Dedifferentiated amniotic fluid mesenchymal stem cell (primary cell): ENCODE measurements around the gene TRMT11.
A peak's percentile ranks its signal among the peaks of the same experiment; 100 is the strongest.
"Not testable (repeated sequence)": the region's sequence is repeated elsewhere in the genome, so short reads cannot be mapped to it uniquely, and the experiment has no call there.

Experiments
- DNase-seq: peaks from one replicate; pipeline ENCODE4 v3.0.0-alpha.2; 2016; ENCODE audit errors: extremely low spot score

The TRMT11 gene

GRCh38 chr6:125956506-125957390, 29.6 kb upstream of the TRMT11 start, which contains the start of gene HINT3:
Gene HINT3 (plus strand): TSS chr6:125956770. CDS start chr6:125956978, 208 bp downstream.
- DNase-seq = peak; percentile 97

DNA sequence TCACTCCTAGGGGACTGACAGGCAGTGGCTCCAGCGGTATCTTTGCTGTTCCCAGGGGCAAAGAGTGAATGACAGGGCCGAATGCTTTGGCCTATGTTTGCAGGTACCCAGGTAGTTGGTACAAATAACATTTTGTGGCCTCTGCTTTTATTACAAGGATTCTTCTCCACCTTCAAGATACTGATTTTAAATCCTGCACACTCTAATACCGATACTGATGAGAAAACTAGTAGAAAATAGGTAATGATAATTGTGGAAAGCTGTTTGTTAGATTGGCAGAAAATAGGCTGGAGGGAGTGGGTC, 29.0 kb upstream of the TRMT11 start:
- DNase-seq = no peak

DNA sequence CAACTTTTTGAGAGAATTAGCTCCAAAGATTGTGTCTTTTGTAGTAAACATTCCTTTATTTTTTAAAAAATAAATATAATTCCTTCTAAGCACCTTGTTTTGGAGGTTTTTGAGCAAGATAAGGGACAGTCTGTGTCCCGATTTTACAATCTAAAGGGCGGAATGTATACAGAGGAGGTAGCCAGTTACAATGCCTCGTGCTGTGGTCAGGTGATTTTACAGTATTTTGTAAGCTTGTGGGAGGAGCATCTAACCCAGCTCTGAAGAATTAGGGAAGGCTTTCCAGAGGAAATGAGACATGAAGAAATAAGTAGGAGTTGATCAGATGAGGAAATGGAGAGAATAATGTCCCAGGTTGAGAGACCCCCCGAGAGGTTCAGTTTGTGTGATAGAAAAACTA, 28.5 kb upstream of the TRMT11 start:
- no peak for DNase-seq

DNA sequence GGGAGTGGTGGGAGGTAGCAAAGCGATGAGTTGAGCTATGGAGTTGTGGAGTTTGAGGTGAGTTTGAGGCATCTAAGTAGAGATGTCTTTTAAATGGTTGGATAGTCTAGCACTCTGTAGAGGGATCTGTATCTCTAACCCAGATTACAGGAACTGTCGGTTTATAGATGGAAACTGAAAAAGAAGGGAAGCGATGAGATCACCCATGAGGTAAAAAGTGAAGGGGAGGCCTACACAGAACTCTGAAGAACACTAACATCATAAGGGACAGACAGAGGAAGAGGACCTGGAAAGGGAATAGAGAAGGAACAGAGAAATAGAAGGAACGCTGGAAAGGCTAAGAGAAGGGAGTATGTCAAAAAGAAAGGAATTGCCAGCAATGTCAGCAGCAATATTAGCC, 27.3 kb upstream of the TRMT11 start:
- DNase-seq = no peak

- DNase-seq = no peak
Measured at GRCh38 chr6:125961117-125961516, 25.2 kb upstream of the TRMT11 start.

DNA sequence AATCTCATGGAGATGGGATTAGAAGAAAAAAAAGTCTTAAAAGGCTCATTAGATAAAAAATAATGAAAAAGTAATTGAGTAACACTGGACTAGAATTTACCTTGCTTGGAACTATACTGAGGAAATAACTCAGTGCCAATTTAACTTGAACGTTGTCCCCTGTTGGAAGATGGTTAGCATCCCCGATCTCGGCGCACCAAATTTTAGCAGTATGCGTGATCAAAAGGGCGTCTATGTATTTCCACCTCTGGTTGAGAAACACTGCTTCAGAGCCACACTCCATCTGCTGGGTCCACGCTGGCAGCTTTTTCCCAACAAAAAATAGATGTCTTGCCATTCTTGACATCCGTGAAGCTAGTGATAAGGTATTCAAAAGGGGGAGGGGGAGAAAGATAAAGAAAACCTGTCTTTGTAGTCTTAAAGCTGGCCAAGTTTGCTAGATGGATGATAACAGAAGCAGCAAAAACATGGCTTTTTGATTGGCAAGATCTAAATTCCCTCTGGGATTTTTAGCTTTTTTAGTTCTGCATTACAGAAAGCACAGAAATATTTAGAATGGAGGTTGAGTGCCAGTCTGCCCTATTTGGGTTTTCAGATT, 23.3 kb upstream of the TRMT11 start:
- no peak for DNase-seq

DNA sequence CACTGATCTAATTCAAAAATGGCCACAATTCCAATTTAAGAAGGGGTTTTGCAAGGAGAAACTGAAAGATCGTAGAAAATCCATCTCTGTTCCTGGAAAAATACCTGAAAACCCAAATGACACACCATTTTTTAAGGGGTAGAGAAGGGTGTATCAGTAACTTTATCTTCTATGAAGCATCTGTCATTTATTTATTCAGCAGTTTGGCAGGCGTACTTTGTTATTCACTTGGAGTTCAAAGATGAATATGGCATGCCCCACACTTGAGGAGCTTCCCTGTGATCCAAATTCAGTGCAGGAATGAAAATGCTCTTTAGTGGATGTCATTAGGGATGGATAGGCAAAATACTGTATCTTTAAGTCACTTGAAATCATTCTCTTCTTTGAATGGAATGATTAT, 22.5 kb upstream of the TRMT11 start:
- no peak for DNase-seq

- DNase-seq = no peak
Measured at GRCh38 chr6:125966569-125966968, 19.8 kb upstream of the TRMT11 start.

DNA sequence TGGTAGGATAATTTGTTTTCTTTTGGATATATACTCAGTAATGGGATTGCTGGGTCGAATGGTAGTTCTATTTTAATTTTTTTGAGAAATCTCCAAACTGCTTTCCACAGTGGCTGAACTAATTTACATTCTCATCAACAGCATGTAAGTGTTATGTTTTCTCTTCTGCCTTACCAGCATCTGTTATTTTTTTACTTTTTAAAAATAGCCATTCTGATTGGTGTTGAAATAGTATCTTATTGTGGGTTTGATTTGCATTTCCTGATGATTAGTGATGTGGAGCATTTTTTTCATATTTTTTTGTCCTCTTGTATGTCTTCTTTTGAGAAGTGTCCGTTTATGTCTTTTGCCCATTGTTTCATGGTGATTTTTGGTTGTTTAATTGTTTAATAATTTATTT, 17.8 kb upstream of the TRMT11 start:
- no peak for DNase-seq

DNA sequence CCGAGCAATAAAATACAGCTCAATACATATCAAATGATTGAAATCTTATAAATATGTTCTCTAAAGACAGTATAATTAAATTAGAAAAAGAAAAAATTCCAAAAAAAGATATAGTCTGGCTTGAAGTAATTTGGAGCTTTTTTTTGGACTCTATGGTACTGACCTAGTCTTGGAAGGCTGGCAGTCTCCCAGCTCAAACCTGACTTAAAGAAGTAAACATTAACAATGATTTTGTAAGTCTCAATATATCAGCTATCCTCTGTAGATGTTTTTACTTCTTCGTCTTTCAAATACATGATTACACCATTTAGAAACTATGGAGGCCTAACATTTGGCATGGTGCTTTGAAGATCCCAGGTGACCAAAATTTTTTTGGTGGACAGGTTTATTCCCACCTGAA, 15.6 kb upstream of the TRMT11 start:
- no peak for DNase-seq

GRCh38 chr6:125972478-125972877, 13.9 kb upstream of the TRMT11 start:
- not testable (repeated sequence) for DNase-seq

- DNase-seq = peak; percentile 95
Measured at GRCh38 chr6:125974214-125974866, 12.0 kb upstream of the TRMT11 start.

DNA sequence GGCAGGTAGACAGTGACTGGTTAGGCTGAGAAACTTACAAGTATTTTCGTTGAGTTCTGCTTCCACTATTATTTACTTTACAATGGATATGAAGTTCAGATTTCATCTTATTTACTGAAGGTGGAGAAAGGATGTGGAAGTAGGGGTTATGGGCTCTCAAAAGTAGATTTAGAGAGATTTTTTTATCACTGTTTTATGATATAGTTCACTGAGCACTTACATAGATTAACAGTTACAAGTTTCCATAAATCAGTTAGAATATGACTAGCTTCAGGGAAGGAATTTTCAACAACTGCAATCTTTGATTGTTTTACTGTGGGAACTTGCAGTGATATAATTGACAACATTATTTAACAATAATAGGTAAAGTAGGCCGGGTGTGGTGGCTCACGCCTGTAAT, 7.2 kb upstream of the TRMT11 start:
- DNase-seq = no peak

DNA sequence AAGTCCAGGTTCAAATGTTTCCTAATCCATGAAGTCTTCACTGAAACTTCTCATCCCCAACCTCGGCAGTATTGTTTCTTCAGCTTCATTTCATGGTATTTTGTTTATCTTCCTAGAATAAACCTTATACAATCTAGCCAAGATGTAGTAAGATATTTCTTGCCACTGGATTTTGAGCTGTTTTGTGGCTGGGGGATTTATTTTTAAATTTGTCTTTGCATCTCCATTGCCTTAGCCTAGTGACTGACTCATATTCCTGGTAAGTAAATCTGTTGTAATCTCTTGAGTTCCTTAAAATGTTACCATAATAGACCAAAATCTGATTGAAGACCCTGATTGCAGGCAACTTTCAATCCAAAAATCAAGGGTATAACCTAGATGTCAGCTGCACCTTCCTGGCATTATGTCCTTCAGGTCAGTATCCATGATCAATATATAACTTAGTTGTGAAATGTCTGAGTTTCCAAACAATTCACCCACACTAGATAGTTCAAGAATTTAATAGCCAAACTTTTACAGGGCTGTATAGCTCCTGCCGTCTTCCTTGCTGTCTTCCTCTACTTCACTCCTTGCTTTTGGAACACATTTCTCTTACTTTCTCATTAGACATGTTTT, 4.7 kb upstream of the TRMT11 start:
- no peak for DNase-seq

GRCh38 chr6:125983246-125983945, 2.9 kb upstream of the TRMT11 start:
- peak; percentile 82 for DNase-seq

- DNase-seq = peak; percentile 22
Measured at GRCh38 chr6:125984311-125984710, 2.0 kb upstream of the TRMT11 start.

- no peak for DNase-seq
Measured at GRCh38 chr6:125985522-125985921, 818 bp upstream of the TRMT11 start.

DNA sequence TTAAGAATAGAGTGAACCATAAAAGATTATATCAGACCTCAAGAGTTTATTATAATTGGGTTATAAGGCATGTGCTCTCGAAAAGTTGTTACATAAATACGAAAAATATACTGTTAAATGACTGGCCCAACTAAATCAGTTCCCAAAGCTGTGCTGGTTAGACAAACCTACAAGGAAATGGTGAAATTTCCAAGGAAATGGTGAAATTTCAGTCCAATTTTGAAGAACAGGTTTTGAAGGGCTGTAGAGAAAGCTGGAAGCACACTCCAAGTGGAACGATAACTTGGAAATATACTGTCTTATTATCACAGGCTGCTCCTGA, 400 bp upstream of the TRMT11 start:
- peak; percentile 22 for DNase-seq

DNA sequence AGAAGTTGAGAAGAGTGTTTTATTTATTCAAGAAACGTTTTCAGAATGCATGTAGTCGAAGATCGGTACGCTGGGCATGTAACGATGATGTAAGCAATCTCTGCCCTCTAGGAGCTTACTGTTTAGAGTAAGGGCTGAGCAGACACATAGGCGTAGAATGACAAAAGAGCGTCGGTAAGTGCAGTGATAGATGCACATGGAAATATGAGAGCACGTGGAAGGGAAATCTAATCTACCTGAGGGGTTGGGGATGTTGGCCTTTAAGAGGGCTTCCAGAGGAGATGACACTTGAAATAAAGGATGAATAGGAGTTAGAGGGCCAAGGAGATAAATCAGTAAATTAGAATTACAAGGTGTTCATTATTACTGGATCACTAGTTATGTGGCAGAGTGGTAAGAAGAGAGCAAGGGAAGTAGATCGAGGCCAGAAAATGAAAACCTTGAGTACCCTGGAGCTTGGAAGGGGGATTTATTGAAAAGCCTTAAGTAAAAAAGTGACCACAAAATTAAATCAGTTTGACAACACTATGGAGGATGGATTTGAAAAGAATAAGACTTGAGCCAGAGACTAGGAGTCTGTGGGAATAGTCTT, 782 bp downstream of the TRMT11 start:
- DNase-seq = no peak

DNA sequence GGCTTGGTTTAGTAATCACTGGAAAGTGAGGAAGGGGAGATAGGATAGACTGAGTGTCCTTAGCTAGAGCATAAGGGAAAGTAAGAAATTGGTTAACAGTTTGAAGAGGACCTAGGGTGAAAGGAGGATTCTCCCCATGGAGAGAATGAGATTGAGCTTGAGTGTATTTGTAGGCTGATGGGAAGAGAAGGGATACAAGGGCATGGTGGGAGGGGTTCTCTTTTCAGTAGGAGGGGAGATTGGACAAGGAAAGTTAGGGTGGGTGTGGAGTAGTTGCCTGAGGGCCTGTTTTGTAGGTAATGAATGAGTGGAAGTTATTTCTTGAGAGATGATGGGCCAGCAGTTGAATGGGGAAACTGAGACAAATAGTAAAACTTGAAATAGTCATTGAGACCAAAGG, 1.9 kb downstream of the TRMT11 start:
- DNase-seq = no peak

GRCh38 chr6:125989631-125990030, 3.3 kb downstream of the TRMT11 start:
- no peak for DNase-seq

DNA sequence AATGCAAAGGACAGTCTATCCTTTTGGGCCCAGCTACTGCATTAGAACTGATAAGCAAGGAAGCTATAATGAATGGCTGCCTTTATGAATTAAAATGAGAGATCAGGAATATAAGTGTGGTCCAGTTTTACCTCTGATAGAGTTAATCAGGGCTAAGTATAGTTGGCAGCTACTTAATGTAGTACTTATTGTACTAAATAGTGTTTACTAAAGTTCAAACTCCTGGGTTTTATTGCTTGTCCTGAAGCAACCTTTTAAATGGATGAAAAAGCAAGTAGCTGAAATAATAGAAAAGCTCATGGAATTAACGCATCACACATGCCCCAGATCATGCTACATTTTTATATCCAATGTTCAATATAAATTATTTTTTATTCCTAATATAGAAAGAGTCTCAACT, 5.3 kb downstream of the TRMT11 start:
- no peak for DNase-seq
